Islet of Langerhans (tissue), 1 donor: ENCODE data around the gene UTP18.

ENCODE experiments used
- FAIRE-seq: peaks from one replicate; lab custom pipeline; 2011; peaks lifted over from hg19 to GRCh38; lab: Jason Lieb, UNC

UTP18 gene

GRCh38 chr17:51335883-51336822, 75.8 kb downstream of the UTP18 start:
- no peak for FAIRE-seq

- no peak for FAIRE-seq
These were observed 81.1 kb downstream of the UTP18 start for GRCh38 chr17:51341457-51341856.

GRCh38 chr17:51342257-51342656, 81.9 kb downstream of the UTP18 start:
- FAIRE-seq = no peak

GRCh38 chr17:51344532-51344931, 84.2 kb downstream of the UTP18 start:
- no peak for FAIRE-seq

GRCh38 chr17:51346218-51346982, 86.1 kb downstream of the UTP18 start:
- no peak for FAIRE-seq
